Ovary (tissue), 9 donors: ENCODE data around the gene NPY5R. TPM values are rescaled to one million over a fixed set of nuclear protein-coding genes. Genes with fewer than 3 reads are reported as not detected.

Experiments used
- DNase-seq, 5 donors: peaks; one replicate each; pipeline ENCODE4 v3.0.0-alpha.2; 2019 to 2020
- H3K27ac ChIP-seq, 2 donors: fragments of 200-600 bp; one replicate each; pipeline versions ENCODE4 v1.5.1 to v1.8.0; 2019 to 2022
- H3K27me3 ChIP-seq: fragments of 200-600 bp; one replicate; pipeline ENCODE4 v1.8.0; 2022
- H3K36me3 ChIP-seq: fragments of 200-600 bp; sonication (generic); one replicate; pipeline ENCODE4 v1.5.1; 2019
- H3K4me1 ChIP-seq: one replicate; pipeline ENCODE4 v1.8.1; 2013; ENCODE audit warnings: mild to moderate bottlenecking, moderate library complexity; ENCODE audit not compliant: insufficient read depth
- H3K4me3 ChIP-seq: fragments of 200-600 bp; sonication (generic); one replicate; pipeline ENCODE4 v1.5.1; 2017
- H3K9me3 ChIP-seq, 2 donors: fragments of 200-600 bp in 1 of 2; sonication (generic) in 1 of 2; one replicate each; pipeline versions ENCODE4 v1.5.1 to v1.8.1; 2013 to 2019; ENCODE audit warnings: mild to moderate bottlenecking in 1 of 2, moderate library complexity in 1 of 2
- CTCF ChIP-seq, 3 donors: fragments of 450-650 bp in 2 of 3; fragments of 200-600 bp in 1 of 3; IDR thresholded peaks; one replicate each; pipeline versions ENCODE4 v1.5.1 to v1.8.0; 2016 to 2022; ENCODE audit warnings: antibody characterized with exemption in 3 of 3, mild to moderate bottlenecking in 1 of 3
- EP300 ChIP-seq: sonication (generic); formaldehyde crosslinking; IDR thresholded peaks from one replicate; pipeline ENCODE4 v1.6.1; 2017; ENCODE audit warnings: antibody characterized with exemption
- POLR2A ChIP-seq: fragments of 450-650 bp; IDR thresholded peaks from one replicate; pipeline ENCODE4 v1.6.1; 2017; ENCODE audit warnings: antibody characterized with exemption, mild to moderate bottlenecking, moderate library complexity
- WGBS, 3 donors: extraction: QIAGEN DNeasy Blood & Tissue Kit in 1 of 3; methylation state at CpG; one replicate each; pipeline versions ENCODE4 v1.1.5 to v1.1.7; 2013 to 2017; 5-methylcytosine and 5-hydroxymethylcytosine counted together
- intact Hi-C, 4 donors: fragments of 100-400 bp; cut with DNase I; formaldehyde crosslinking; loops; one replicate each; pipeline versions ENCODE4 v1.11.0 to v1.15.1; 2022 to 2023
- polyA plus RNA-seq, 2 donors: library from polyadenylated mRNA; stranded (reverse); fragments of 200-250 nt in 1 of 2; fragments of 350-450 nt in 1 of 2; fragmentation: Illumina TruSeq in 1 of 2; extraction: RNeasy Lipid Tissue Mini Kit (QIAGEN cat#74804) in 1 of 2; gene quantifications; one replicate each; pipeline ENCODE4 v1.2.3, GENCODE V29; 2013 to 2014
- total RNA-seq, 7 donors: library from RNA; depleted of rRNA in 2 of 7; stranded (reverse); fragments of >200 nt in 2 of 7; fragmentation: NEBNext Ultra II Directional in 3 of 7; extraction: Animal tissue kit (Norgen Biotek cat#: 25700) in 3 of 7; gene quantifications; one replicate each; pipeline versions ENCODE4 v1.1.0 to v1.2.4, GENCODE V29; 2016 to 2023
- donor health status: DM: no; HTN: no; CAD: no; lungs with moderate emphysema.
- donor health status: DM: no; HTN: no; CAD: no.
- donor health status: Bipolar disorder and iron deficiency.
- donor health status: DM: yes; HTN: yes; CAD: no.
- donor health status: DM: no; HTN: no; CAD: no.
- donor health status: DM: yes; HTN: yes; CAD: no.

Gene NPY5R
- total and polyA plus RNA-seq, 9 donors: 0.17 to 1.8 (median 0.43) TPM; not detected in 5

DNA sequence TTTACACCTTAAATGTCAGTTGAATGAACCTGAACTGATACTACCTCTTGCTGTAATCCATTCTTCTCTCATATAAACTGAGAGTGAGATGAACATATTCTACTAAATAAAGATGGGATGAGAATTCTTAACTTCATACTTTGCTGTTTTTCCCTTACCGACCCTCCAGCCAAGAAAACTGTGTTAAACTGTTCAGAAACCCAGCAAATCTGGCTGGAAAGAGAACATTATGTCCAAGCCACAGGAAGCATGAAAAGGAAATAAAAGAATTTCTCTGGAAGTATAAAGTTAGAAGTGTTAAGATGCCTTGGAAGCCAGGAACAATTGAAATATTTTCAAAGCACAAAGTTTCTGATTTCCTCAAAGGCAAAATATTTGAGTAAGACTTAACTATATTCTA lies 34.2 kb upstream of the NPY5R start:
- no peak for DNase-seq
- 22 to 64% (median 54%) methylated on average over 1 of the region's 1 CpG for WGBS, 3 donors
- no peak for TF ChIP-seq CTCF (IDR thresholded peaks at IDR 0.05)
- no peak for TF ChIP-seq POLR2A
- TF ChIP-seq EP300: no peak
- intact Hi-C loops: no loop called here
- Histone ChIP-seq H3K4me3 (no peak overlapping the region), H3K27ac (no peak overlapping the region), H3K4me1 (no peaks in the 10 kb centered on the region), H3K27me3 (no peaks in the 10 kb centered on the region), H3K36me3 (no peaks in the 10 kb centered on the region), H3K9me3 (no peaks in the 10 kb centered on the region)

GRCh38 chr4:163317110-163317509 lies 26.6 kb upstream of the NPY5R start:
- H3K9me3 ChIP-seq: peaks cover 0 to 3% of the 10 kb centered on the region in 2 donors
- intact Hi-C loops: no loop called here
- 0 to 92% (median 81%) methylated on average over 1 of the region's 1 CpG for WGBS, 3 donors
- H3K4me1 ChIP-seq: no peaks in the 10 kb centered on the region
- DNase-seq: no peak
- TF ChIP-seq CTCF (IDR thresholded peaks at IDR 0.05) (no peak), POLR2A (no peak), EP300 (no peak)
- H3K36me3 ChIP-seq: no peaks in the 10 kb centered on the region
- no peak overlapping the region for H3K4me3 ChIP-seq
- H3K27ac ChIP-seq: no peak overlapping the region
- H3K27me3 ChIP-seq: no peaks in the 10 kb centered on the region

DNA sequence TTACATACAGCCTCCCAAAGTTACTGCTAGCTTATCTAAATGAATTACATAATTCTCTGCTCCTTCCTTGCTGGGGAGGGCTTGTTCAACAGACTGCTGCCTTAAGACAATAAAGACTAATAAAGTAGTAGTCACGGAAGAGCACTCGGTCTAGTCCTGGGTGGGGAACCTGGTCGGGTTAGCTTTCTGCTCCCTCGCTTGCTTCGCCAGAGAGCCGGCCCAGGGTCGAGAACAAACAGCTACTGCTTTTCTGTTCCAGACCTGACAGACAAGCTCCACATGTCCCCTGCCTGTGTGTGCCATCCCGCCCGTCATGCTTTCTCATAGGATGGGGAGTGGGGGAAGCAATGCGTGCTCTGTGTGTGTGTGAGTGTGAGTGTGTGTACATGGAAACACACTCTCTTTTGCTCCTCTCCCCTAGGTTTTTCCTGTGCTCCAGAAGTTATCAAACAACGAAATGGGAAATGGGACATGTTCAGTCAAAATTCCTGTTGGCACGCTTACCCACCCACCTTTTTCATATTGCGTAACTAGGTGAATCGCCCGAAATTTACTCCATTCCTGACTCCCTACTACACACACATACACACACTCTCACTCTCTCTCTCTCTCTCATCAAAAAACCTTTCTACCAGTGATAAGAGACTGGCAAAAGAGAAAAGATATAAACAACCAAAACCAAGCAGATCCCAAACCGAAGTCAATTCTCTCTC lies 12.6 kb upstream of the NPY5R start:
- H3K4me3 ChIP-seq: peak overlapping the region; percentile 47
- no peak overlapping the region for H3K27ac ChIP-seq
- no peak for DNase-seq

DNA sequence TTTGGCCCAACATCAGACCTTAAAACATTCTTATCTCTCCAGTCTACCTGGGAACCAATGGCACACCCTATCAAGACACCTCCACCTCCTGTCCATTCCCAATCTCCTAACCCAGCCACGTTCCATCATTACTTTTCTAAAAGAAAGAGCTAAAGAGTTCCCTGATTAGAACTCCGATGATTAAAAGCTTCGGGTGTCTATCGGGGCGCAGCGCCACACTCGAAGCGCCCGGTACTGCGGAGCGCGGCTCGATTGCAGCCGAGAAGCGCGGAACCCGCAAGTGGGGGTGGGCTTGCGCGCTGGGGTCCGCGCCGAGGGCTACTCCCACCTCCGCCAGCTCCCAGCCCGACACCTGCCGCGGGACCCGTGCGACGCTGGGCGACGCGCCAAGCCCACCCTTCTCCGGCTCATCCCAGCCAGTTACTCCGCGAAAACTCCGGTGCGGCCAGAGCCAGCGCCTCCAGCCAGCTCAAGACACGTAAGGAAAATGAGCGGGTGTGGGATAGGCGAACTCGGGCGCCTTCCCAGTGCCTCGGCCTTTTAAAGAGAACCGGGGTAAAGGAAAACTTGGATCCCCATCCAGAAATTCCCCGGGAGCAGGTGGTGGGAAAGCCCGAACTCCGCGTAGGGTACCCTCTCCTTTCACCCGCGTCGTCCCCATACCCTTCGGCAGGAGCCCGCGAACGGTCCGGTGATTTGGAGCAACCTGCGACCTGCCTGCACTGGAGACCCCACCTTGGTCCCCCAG lies 11.9 kb upstream of the NPY5R start:
- intact Hi-C loops: loop anchor here in 1 of 4 donors (10.0 kb wide), 1 partner anchor 163 kb away; the partner anchor contains the start of gene TMA16
- WGBS, 3 donors: 1 to 3% (median 2%) methylated on average over 40 to 58 of the region's 58 CpGs
- H3K27me3 ChIP-seq: no peaks in the 10 kb centered on the region
- peak overlapping the region; percentile 47 for H3K4me3 ChIP-seq
- H3K9me3 ChIP-seq: no peaks in the 10 kb centered on the region
- peaks cover 8% of the 10 kb centered on the region for H3K4me1 ChIP-seq
- no peak overlapping the region for H3K27ac ChIP-seq
- TF ChIP-seq EP300 (no peak), CTCF (IDR thresholded peaks at IDR 0.05) (no peak), POLR2A (no peak)
- no peaks in the 10 kb centered on the region for H3K36me3 ChIP-seq
- peak in 4 of 5 donors; percentile 16 to 40 (median 25) for DNase-seq

More for the DNA sequence above, 12.6 kb upstream of the NPY5R start:
- peaks cover 8% of the 10 kb centered on the region for H3K4me1 ChIP-seq
- TF ChIP-seq POLR2A (no peak), CTCF (IDR thresholded peaks at IDR 0.05) (no peak), EP300 (no peak)
- H3K36me3 ChIP-seq: no peaks in the 10 kb centered on the region
- H3K9me3 ChIP-seq: no peaks in the 10 kb centered on the region
- no peaks in the 10 kb centered on the region for H3K27me3 ChIP-seq
- WGBS, 3 donors: 43 to 54% (median 51%) methylated on average over 16 of the region's 16 CpGs
- intact Hi-C loops: loop anchor here in 1 of 4 donors (10.0 kb wide), 1 partner anchor 164 kb away; the partner anchor contains the start of gene TMA16
